ENCODE results near the gene DENND5A. TPM values are rescaled to one million over a fixed set of nuclear protein-coding genes. Genes with fewer than 3 reads are reported as not detected.

DENND5A gene
- total RNA-seq, 1 experiment from 2014 or later = 71.1 TPM

- DNase-seq (ENCODE audit: low read depth) = peak; percentile 98
Measured at GRCh38 chr11:9138612-9139579, 126.3 kb downstream of the DENND5A start.

- no peak for DNase-seq (ENCODE audit: low read depth)
Measured at GRCh38 chr11:9138133-9138453, 127.1 kb downstream of the DENND5A start.

- DNase-seq (ENCODE audit: low read depth) = peak; percentile 50
Measured at GRCh38 chr11:9137293-9138132, 127.6 kb downstream of the DENND5A start.

- no peak for DNase-seq (ENCODE audit: low read depth)
Measured at GRCh38 chr11:9136741-9137140, 128.4 kb downstream of the DENND5A start.

- no peak for DNase-seq (ENCODE audit: low read depth)
Measured at GRCh38 chr11:9133956-9134355, 131.2 kb downstream of the DENND5A start.

- DNase-seq (ENCODE audit: low read depth) = peak; percentile 25
Measured at GRCh38 chr11:9132203-9132878, 132.8 kb downstream of the DENND5A start.

GRCh38 chr11:9130297-9130696, 134.9 kb downstream of the DENND5A start:
- DNase-seq (ENCODE audit: low read depth) = no peak

GRCh38 chr11:9126636-9127035, 138.5 kb downstream of the DENND5A start:
- no peak for DNase-seq (ENCODE audit: low read depth)

- DNase-seq (ENCODE audit: low read depth) = no peak
Measured at GRCh38 chr11:9125185-9125886, 139.8 kb downstream of the DENND5A start.

- no peak for DNase-seq (ENCODE audit: low read depth)
Measured at GRCh38 chr11:9123595-9124304, 141.4 kb downstream of the DENND5A start.

GRCh38 chr11:9121469-9121796, 143.7 kb downstream of the DENND5A start:
- no peak for DNase-seq (ENCODE audit: low read depth)

GRCh38 chr11:9120664-9121468, 144.3 kb downstream of the DENND5A start:
- no peak for DNase-seq (ENCODE audit: low read depth)

- peak; percentile 39 for DNase-seq (ENCODE audit: low read depth)
Measured at GRCh38 chr11:9118277-9118676, 146.9 kb downstream of the DENND5A start.

- no peak for DNase-seq (ENCODE audit: low read depth)
Measured at GRCh38 chr11:9112075-9112474, 153.1 kb downstream of the DENND5A start.

GRCh38 chr11:9109858-9110731, 155.1 kb downstream of the DENND5A start:
- DNase-seq (ENCODE audit: low read depth) = no peak

- no peak for DNase-seq (ENCODE audit: low read depth)
Measured at GRCh38 chr11:9104580-9104979, 160.6 kb downstream of the DENND5A start.

- no peak for DNase-seq (ENCODE audit: low read depth)
Measured at GRCh38 chr11:9103542-9104276, 161.4 kb downstream of the DENND5A start.

GRCh38 chr11:9099617-9100016, 165.5 kb downstream of the DENND5A start:
- DNase-seq (ENCODE audit: low read depth) = no peak
